Measurements from ENCODE around the gene CDAN1.
"Not testable (repeated sequence)": the region's sequence is repeated elsewhere in the genome, so short reads cannot be mapped to it uniquely, and the experiment has no call there.

Gene CDAN1

GRCh38 chr15:42772144-42772543, 35.2 kb upstream of the CDAN1 start:
- in situ Hi-C loops (cut with MboI; ENCODE audit: low pct_unique_long_range_greater_than_20kb, low sequenced_read_pairs, unreplicated experiment) = no loop called here
- DNase-seq (ENCODE audit: low spot score) = no peak
- TF ChIP-seq, protein P1, sequence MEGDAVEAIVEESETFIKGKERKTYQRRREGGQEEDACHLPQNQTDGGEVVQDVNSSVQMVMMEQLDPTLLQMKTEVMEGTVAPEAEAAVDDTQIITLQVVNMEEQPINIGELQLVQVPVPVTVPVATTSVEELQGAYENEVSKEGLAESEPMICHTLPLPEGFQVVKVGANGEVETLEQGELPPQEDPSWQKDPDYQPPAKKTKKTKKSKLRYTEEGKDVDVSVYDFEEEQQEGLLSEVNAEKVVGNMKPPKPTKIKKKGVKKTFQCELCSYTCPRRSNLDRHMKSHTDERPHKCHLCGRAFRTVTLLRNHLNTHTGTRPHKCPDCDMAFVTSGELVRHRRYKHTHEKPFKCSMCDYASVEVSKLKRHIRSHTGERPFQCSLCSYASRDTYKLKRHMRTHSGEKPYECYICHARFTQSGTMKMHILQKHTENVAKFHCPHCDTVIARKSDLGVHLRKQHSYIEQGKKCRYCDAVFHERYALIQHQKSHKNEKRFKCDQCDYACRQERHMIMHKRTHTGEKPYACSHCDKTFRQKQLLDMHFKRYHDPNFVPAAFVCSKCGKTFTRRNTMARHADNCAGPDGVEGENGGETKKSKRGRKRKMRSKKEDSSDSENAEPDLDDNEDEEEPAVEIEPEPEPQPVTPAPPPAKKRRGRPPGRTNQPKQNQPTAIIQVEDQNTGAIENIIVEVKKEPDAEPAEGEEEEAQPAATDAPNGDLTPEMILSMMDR (IDR thresholded peaks at IDR 0.05; ENCODE audit: extremely low read depth, insufficient read depth, missing control alignments) = no peak

DNA sequence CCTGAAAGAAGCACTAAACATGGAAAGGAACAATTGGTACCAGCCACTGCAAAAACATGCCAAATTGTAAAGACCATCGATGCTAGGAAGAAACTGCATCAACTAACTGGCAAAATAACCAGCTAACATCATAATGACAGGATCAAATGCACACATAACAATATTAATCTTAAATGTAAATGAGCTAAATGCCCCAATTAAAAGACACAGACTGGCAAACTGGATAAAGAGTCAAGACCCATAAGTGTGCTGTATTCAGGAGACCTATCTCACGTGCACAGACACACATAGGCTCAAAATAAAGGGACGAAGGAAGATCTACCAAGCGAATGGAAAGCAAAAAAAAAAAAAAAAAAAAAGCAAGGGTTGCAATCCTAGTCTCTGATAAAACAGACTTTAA, 29.2 kb upstream of the CDAN1 start:
- DNase-seq (ENCODE audit: low spot score); in situ Hi-C loops (cut with MboI; ENCODE audit: low pct_unique_long_range_greater_than_20kb, low sequenced_read_pairs, unreplicated experiment): not testable (repeated sequence)

- DNase-seq (ENCODE audit: low spot score); in situ Hi-C loops (cut with MboI; ENCODE audit: low pct_unique_long_range_greater_than_20kb, low sequenced_read_pairs, unreplicated experiment): not testable (repeated sequence)
Measured at GRCh38 chr15:42764154-42764731, 27.3 kb upstream of the CDAN1 start.

DNA sequence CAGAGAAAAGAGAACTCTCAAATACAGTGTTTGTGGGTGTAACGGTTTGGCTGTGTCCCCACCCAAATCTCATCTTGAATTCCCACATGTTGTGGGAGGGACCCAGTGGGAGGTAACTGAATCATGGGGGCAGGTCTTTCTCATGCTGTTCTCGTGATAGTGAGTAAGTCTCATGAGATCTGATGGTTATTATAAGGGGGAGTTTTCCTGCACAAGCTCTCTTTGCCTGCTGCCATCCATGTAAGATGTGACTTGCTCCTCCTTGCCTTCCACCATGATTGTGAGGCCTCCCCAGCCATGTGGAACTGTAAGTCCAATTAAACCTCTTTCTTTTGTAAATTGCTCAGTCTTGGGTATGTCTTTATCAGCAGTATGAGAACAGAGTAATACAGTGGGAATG, 24.9 kb upstream of the CDAN1 start:
- DNase-seq (ENCODE audit: low spot score); in situ Hi-C loops (cut with MboI; ENCODE audit: low pct_unique_long_range_greater_than_20kb, low sequenced_read_pairs, unreplicated experiment): not testable (repeated sequence)

GRCh38 chr15:42760759-42761158, 23.8 kb upstream of the CDAN1 start:
- in situ Hi-C loops (cut with MboI; ENCODE audit: low pct_unique_long_range_greater_than_20kb, low sequenced_read_pairs, unreplicated experiment) = no loop called here
- TF ChIP-seq, protein P1 (IDR thresholded peaks at IDR 0.05; ENCODE audit: extremely low read depth, insufficient read depth, missing control alignments) = no peak
- no peak for DNase-seq (ENCODE audit: low spot score)

DNA sequence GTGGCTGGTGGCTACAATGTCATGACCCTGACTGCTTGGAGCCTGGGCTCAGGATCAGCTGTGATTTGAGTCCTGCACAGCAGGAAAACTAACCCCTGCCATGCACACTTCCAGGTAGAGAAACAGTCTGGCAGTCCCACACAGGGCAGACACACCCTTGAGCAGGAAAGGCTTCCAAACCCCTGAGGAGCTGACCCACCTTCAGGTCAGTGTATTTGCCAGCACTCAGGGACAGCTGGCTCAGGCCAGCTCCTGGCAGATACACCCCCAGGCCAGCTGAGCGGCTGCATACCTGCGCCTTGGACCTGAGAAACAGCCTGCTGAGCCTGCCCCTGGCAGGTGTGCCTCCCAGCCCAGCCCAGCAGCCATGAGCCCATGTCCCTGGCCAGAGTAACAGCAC, 22.2 kb upstream of the CDAN1 start:
- no peak for DNase-seq (ENCODE audit: low spot score)
- TF ChIP-seq, protein P1 (IDR thresholded peaks at IDR 0.05; ENCODE audit: extremely low read depth, insufficient read depth, missing control alignments) = no peak
- in situ Hi-C loops (cut with MboI; ENCODE audit: low pct_unique_long_range_greater_than_20kb, low sequenced_read_pairs, unreplicated experiment) = no loop called here

DNA sequence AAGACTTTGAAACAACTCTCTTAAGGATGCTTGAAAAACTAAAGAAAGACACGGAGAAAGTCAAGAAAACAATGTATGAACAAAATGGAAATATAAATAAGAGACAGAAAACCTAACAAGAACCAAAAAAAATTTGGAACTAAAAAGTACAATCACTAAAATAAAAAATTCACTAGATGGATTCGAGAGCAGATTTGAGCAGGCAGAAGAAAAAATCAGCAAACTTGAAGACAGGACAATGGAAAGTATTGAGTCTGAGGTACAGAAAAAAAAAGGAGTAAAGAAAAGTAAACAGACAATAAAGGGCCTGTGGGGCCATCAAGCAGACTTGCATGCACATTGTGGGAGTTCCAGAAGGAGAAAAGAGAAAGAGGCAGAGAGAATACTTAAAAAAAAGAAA, 13.4 kb upstream of the CDAN1 start:
- in situ Hi-C loops (cut with MboI; ENCODE audit: low pct_unique_long_range_greater_than_20kb, low sequenced_read_pairs, unreplicated experiment) = no loop called here
- DNase-seq (ENCODE audit: low spot score) = no peak
- TF ChIP-seq, protein P1 (IDR thresholded peaks at IDR 0.05; ENCODE audit: extremely low read depth, insufficient read depth, missing control alignments) = no peak

DNA sequence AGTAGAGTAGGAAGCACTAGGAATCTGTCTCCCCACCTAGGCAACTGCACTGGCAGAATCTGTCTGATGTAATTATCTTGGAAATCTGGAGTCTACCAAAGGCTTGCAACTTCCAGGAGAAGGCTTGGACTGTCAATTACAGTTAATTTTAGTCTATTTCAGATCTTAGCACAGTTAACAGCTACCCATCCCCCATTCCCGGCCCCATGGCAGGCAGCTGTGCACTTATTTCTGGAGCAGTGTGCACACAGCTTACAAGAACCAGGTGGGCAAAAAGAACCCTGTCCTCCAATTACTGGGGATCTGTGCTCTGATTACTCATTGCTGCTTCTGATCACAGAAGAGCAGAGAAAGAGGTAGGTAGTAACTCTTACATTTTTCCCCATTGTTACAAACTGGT, 12.3 kb upstream of the CDAN1 start:
- TF ChIP-seq, protein P1 (IDR thresholded peaks at IDR 0.05; ENCODE audit: extremely low read depth, insufficient read depth, missing control alignments) = no peak
- no peak for DNase-seq (ENCODE audit: low spot score)
- in situ Hi-C loops (cut with MboI; ENCODE audit: low pct_unique_long_range_greater_than_20kb, low sequenced_read_pairs, unreplicated experiment) = no loop called here

Measured in GM13977 (cell line).